ENCODE data around the gene STRA6. TPM values are rescaled to one million over a fixed set of nuclear protein-coding genes. Genes with fewer than 3 reads are reported as not detected.

STRA6 gene
- total and polyA plus RNA-seq, 2 donors (not counting 1 experiment from before 2014, with no cell fraction given): not detected

DNA sequence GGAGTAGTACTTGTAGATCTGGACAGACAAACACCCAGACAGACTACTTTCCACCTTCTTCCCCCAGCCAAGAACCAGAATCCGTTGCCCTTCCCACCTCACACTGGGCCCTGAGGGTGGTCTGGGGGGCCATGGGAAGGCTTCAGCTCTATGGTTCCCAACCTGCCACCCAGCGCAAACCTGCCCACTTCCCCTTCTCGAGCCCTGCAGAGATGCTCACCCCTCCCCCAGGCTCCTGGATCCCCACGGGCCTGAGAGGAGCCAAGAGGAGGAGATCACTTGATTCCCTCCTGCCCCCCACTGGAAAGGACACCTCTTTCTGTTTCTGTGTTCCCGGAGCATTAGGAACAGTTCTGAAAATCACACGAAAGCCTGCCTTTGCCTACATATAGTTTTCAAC, 8.7 kb downstream of the STRA6 start:
- 47% methylated on average over 4 of the region's 6 CpGs for WGBS (ENCODE audit: insufficient coverage)
- Mint-ChIP-seq H3K4me1 (no peaks in the 10 kb centered on the region), H3K9me3 (ENCODE audit: insufficient read depth) (no peaks in the 10 kb centered on the region)

DNA sequence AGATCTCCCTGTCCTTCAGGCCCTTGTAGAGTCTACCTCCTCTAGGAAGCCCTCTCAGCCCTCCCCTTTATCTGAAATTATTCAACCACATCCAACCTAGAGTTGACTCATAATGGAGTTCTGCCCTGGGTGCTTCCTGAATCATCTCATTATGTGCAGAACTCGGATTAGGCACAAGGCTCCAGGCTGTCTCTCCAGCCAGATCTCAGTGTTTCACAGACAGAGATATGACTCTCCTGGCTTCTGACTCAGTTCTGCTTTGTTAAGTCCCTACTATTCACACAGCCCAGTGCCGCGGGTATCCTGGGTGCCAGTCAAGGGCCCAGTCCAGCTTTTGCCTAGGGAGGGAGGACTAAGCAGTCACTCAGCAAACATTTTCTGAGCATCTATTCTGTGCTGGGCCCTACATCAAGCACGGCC, 9.3 kb downstream of the STRA6 start:
- Histone ChIP-seq H2AFZ (ENCODE audit: insufficient read depth, low read depth, low read length, poor library complexity, severe bottlenecking) (no peak overlapping the region), H3K4me3 (ENCODE audit: control extremely low read depth in 1 of 5, extremely low read depth in 1 of 5, insufficient read depth in 1 of 5, low read depth in 2 of 5, low read length in 4 of 5) (no peak overlapping the region), H3K27me3 (replicated peaks in 1 of 4; ENCODE audit: control extremely low read depth in 1 of 4, control insufficient read depth in 3 of 4, insufficient read depth in 4 of 4, low read length in 3 of 4) (peaks cover 0 to 5% (median 0%) of the 10 kb centered on the region in 4 experiments), H3K9me3 (ENCODE audit: control extremely low read depth in 1 of 3, control insufficient read depth in 2 of 3, insufficient read depth in 1 of 3, low read length in 2 of 3) (no peaks in the 10 kb centered on the region), H3K36me3 (replicated peaks in 1 of 2; ENCODE audit: control extremely low read depth in 1 of 2, control insufficient read depth in 1 of 2, extremely low read depth in 1 of 2, insufficient read depth in 2 of 2, low read length in 1 of 2) (no peaks in the 10 kb centered on the region), H3K79me2 (ENCODE audit: control insufficient read depth, insufficient read depth, low read length) (no peaks in the 10 kb centered on the region), H4K20me1 (ENCODE audit: control insufficient read depth, insufficient read depth, low read length, poor library complexity, severe bottlenecking) (no peaks in the 10 kb centered on the region), H3K9ac (ENCODE audit: low read length) (no peak overlapping the region), H3K27ac (ENCODE audit: low read length in 2 of 2) (no peak overlapping the region), H3K4me2 (replicated peaks; ENCODE audit: low read depth, low read length, poor library complexity, severe bottlenecking) (no peak overlapping the region), H3K4me1 (ENCODE audit: control insufficient read depth in 2 of 2, insufficient read depth in 2 of 2, low read length in 2 of 2) (no peaks in the 10 kb centered on the region)
- no peak overlapping the region for H3K4me3 Mint-ChIP-seq
- 80% methylated on average over 4 of the region's 4 CpGs for WGBS (ENCODE audit: insufficient coverage)
- ChIA-PET CTCF (no interaction called here), POLR2A (no interaction called here)
- no peaks in the 10 kb centered on the region for H3K4me1 Mint-ChIP-seq
- no peaks in the 10 kb centered on the region for H3K9me3 Mint-ChIP-seq (ENCODE audit: insufficient read depth)
- DNase-seq (no peak), ATAC-seq (ENCODE audit: low read depth) (no peak)
- intact Hi-C loops (cut with micrococcal nuclease): no loop called here
- no peak overlapping the region for H3K27ac Mint-ChIP-seq
- peaks cover 4% of the 10 kb centered on the region for H3K27me3 Mint-ChIP-seq
- TF ChIP-seq EZH2 (IDR thresholded peaks at IDR 0.05; ENCODE audit: borderline replicate concordance, insufficient read depth, low read depth, low read length, poor library complexity, severe bottlenecking) (no peak), CTCF (IDR thresholded peaks at IDR 0.05) (no peak)

More for the DNA sequence above, 8.7 kb downstream of the STRA6 start:
- ATAC-seq (ENCODE audit: low read depth) (no peak), DNase-seq (no peak)
- CTCF ChIA-PET: no interaction called here
- POLR2A ChIA-PET: no interaction called here
- TF ChIP-seq CTCF (IDR thresholded peaks at IDR 0.05): no peak
- TF ChIP-seq EZH2 (IDR thresholded peaks at IDR 0.05; ENCODE audit: borderline replicate concordance, insufficient read depth, low read depth, low read length, poor library complexity, severe bottlenecking): no peak
- Mint-ChIP-seq H3K27me3 (peaks cover 4% of the 10 kb centered on the region), H3K4me3 (no peak overlapping the region), H3K27ac (no peak overlapping the region)
- H3K4me3 ChIP-seq (ENCODE audit: control extremely low read depth in 1 of 5, extremely low read depth in 1 of 5, insufficient read depth in 1 of 5, low read depth in 2 of 5, low read length in 4 of 5): no peak overlapping the region
- no peaks in the 10 kb centered on the region for H4K20me1 ChIP-seq (ENCODE audit: control insufficient read depth, insufficient read depth, low read length, poor library complexity, severe bottlenecking)
- no peaks in the 10 kb centered on the region for H3K9me3 ChIP-seq (ENCODE audit: control extremely low read depth in 1 of 3, control insufficient read depth in 2 of 3, insufficient read depth in 1 of 3, low read length in 2 of 3)
- no peaks in the 10 kb centered on the region for H3K79me2 ChIP-seq (ENCODE audit: control insufficient read depth, insufficient read depth, low read length)
- no peaks in the 10 kb centered on the region for H3K4me1 ChIP-seq (ENCODE audit: control insufficient read depth in 2 of 2, insufficient read depth in 2 of 2, low read length in 2 of 2)
- H2AFZ ChIP-seq (ENCODE audit: insufficient read depth, low read depth, low read length, poor library complexity, severe bottlenecking): no peak overlapping the region
- no peak overlapping the region for H3K27ac ChIP-seq (ENCODE audit: low read length in 2 of 2)
- H3K27me3 ChIP-seq (replicated peaks in 1 of 4; ENCODE audit: control extremely low read depth in 1 of 4, control insufficient read depth in 3 of 4, insufficient read depth in 4 of 4, low read length in 3 of 4): peaks cover 0 to 5% (median 0%) of the 10 kb centered on the region in 4 experiments
- H3K9ac ChIP-seq (ENCODE audit: low read length): no peak overlapping the region
- no peak overlapping the region for H3K4me2 ChIP-seq (replicated peaks; ENCODE audit: low read depth, low read length, poor library complexity, severe bottlenecking)
- intact Hi-C loops (cut with micrococcal nuclease): no loop called here
- H3K36me3 ChIP-seq (replicated peaks in 1 of 2; ENCODE audit: control extremely low read depth in 1 of 2, control insufficient read depth in 1 of 2, extremely low read depth in 1 of 2, insufficient read depth in 2 of 2, low read length in 1 of 2): no peaks in the 10 kb centered on the region
